Epidermal melanocyte (primary cell): ENCODE measurements around the gene THSD4.
"Not testable (repeated sequence)": the region's sequence is repeated elsewhere in the genome, so short reads cannot be mapped to it uniquely, and the experiment has no call there.

Experiments used
- DNase-seq: peaks from one replicate; pipeline ENCODE4 v3.0.0; 2011; ENCODE audit warnings: low spot score; ENCODE audit not compliant: insufficient read length

The THSD4 gene

GRCh38 chr15:71346464-71346863 is 231.2 kb downstream of the THSD4 start:
- DNase-seq: no peak

DNA sequence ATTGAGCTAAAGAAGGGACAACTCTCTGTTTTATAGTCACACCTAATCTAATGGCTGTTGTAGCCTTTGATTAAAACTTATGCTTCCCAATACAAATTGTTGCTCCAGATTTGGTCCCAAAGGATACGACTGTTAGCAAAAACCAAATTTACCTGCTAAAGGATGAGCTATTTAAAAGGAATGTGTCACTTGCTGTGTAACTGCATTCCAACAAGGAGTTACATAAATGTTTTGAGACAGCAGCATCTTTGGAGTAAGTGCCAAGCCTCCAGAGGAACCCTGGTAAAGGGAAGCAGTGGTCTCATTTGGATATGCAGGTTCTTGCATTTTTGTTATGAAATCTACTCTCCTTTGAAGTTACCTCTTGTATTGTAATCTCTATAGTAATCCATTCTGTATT is 233.3 kb downstream of the THSD4 start:
- no peak for DNase-seq

- no peak for DNase-seq
These were observed 234.1 kb downstream of the THSD4 start for GRCh38 chr15:71349336-71349735.

DNA sequence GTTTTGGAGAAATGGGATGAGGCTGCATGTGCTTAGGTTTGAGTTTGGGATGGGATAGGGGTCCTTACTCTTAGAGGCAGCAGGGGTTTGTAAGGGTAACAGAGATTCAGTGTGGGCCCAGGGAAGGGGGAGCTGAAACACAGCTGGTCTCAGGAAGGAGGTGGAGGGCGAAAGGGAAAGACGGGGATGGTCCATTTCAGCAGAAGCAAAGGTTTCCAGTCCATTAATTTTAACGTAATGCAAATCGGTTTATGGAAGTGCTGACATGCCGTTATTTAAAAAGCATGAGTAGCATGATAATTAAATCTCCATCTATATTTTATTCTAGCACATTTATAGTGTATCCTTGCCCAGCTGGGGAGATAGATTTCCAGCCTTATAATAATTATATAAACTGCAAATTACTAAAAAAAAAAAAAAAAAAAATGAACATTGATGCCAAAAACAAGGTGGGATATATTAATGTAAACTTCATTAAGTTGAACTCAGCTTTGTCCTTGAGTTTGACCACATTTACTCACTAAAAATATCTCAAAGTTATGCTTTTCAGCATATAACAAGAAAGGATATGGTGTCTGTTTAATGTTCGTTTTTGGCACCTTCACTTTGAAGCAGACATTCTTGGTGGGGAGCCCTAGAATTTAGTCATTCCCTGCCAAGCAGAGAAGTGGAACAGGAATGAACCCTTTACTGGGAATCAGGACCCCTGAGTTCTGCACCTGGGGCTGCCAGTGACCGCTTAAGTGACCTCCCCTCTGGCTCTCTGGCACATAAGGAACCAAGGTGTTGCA is 234.7 kb downstream of the THSD4 start:
- DNase-seq: no peak

DNA sequence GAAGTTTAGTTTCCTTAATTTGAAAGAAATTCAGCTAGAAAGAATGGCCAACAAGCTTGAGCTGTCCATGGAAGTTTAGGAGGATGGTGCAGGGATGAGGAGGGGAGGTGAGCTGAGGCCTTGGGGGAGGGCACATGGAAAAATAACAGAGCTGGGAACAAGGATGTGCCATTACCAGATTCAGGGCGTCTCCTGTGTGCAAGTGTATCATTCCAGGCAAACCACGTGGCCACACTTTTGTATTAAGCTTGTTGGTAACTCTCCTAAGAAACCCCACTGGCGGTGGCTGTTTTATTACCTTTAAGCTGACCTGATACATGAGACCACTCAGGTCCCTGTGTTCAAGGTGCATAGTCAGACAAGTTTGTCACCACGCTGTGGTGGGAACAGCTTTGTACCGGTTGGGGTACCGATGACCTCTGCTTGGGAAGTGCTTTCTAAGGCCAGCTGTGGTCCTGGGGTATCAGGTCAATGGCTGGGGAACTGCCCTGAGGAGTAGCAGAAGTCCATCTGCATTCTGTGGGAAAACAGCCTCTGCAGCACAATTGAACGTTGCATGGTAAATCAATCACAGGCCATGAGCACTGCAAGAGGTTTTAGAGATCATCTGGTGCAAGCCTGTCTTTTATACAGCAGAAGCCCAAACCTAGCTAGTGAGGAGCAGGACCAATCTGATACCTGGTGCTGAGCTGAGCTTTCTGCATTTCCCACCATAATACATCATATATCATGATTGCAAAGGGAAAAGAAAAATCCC is 235.5 kb downstream of the THSD4 start:
- DNase-seq: no peak

DNA sequence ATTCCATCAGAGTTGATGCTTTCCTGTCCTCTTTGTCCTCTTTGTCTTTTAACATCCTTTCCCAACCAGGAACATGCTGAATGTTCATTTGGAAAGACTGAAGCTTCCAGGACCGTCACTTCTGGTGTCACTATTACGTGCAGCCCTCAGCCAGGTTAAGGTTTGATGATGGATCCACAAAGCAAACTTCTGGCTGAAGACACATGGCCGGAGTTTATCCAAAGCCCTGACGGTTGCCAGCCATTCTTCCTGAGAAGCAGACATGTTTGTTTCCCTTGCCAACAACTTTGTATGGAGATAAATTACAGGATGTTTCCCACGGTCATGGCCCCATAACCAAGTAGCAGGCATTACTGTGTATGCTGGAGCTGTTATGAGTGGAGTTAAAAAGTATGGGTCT is 236.9 kb downstream of the THSD4 start:
- no peak for DNase-seq

GRCh38 chr15:71352765-71353164 is 237.5 kb downstream of the THSD4 start:
- DNase-seq: no peak

- DNase-seq: no peak
These were observed 237.9 kb downstream of the THSD4 start for GRCh38 chr15:71353171-71353570.

GRCh38 chr15:71355268-71355667 is 240.0 kb downstream of the THSD4 start:
- DNase-seq: no peak

DNA sequence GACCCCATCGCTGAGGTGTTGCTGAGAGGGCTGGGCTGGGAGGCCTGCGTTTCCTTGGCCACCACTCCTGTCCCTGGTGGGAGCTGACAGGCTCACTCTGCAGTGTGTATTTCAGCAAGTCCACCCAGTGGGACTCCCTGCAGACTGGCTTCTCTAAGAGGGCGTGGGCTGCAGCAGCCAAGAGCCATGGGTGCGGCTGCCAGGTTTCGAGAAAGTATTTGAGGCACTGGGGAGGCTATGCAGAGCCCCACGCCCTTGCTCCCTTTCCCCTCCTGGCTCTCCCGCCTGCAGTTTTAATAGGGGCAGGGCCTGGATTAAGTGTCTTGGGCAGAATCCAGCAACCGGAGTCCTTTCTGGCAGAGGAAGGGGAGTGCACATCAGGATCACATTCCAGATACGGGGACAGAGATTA is 242.1 kb downstream of the THSD4 start:
- no peak for DNase-seq

DNA sequence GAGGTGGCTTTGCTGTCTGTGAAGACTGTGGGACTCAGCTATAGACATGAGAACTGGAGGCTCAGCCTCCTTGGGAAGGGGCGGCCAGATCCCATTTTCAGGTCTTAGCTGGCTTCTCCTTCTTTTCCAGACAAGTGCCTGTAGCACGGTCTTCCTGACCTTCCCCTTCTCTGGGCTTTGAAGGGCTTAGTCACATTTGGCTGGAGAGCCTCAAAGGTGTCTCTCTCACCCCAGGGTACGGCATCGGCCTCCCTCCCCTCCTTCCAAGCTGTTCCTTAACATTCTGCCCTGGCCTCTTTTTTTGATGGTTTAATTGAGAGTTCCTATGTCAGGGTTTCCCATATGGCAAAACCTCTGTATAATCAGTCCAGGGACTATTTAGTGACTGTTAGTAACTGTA is 242.7 kb downstream of the THSD4 start:
- DNase-seq: no peak

GRCh38 chr15:71359246-71359645 is 244.0 kb downstream of the THSD4 start:
- no peak for DNase-seq

DNA sequence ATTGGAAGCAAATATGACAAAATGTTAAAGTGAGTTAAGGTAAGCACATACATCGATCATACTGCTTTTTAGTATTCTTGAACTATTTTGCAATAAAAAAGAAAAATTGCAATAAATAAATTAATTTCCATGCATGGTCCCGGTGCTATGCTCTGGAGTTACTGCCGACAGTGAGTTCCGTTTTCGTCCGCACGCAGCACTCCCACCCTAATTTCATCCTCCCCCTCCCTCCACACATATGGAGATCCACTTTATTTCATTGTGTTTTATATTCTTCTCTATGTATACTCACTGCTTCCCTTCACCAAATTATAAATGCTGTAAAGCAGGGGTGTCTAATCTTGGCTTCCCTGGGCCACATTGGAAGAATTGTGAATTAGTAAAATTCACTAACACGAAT is 247.3 kb downstream of the THSD4 start:
- no peak for DNase-seq

DNA sequence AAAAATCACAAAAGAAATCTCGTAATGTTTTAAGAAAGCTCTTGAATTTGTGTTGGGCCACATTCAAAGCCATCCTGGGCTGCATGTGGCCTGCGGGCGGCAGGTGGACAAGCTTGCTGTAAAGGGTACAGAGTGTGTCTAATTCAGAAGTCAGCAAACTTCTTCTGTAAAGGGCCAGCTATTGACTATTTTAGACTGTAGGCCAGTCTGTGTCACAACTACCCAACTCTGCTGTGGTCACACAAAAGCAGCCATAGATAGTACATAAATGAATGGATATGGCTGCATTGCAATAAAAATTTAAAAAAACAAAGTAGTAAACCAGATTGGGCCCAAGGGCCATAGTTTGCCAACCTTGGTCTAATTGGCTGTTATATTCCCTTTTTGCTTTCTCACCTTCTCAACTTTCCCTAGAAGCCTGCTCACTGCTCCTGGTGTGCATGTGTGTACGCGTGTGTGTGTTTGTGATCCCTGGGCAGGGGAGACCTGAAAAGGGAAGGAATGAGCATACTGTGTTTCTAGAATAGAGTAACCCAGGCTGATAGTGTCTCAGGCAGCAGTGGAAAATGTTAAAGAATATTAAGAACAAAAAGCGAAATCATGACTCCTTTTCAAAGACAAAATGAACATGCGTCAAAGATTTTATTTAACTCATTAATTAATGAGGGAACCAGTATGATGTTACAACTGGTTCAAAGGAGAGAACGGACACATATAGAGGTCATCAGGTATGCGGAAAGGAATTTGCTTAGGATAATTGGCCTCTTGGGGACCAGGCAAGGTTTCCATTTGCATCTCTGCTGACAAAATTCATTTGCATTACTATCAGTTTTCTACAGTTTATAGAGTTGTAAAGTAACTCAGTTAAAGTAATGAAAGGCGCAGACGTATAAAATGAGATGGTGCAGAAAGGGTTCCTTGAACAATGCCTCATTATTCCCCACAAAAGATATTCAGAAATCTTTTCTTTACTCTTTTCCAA is 248.0 kb downstream of the THSD4 start:
- no peak for DNase-seq

- no peak for DNase-seq
These were observed 248.9 kb downstream of the THSD4 start for GRCh38 chr15:71364117-71364584.

- no peak for DNase-seq
These were observed 251.3 kb downstream of the THSD4 start for GRCh38 chr15:71366522-71366921.

DNA sequence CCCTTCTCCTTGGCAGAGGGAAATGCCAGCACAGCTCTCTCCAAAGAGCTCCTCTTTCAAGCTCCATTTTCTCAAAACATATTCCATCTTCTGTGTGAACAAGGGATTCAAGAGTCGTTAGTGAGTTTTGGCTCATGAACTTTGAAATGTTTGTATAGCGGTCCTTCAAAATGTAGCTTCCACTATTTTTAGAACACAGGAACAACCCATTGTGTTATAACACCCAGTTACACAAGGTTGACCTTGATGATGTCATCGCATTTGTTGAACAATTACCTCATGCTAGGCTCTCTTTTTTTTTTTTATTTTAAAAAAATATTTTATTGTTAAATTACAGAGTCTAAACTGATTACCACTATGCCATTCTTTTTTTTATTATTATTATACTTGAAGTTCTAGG is 251.7 kb downstream of the THSD4 start:
- DNase-seq: no peak

GRCh38 chr15:71367737-71368136 is 252.5 kb downstream of the THSD4 start:
- DNase-seq: not testable (repeated sequence)

DNA sequence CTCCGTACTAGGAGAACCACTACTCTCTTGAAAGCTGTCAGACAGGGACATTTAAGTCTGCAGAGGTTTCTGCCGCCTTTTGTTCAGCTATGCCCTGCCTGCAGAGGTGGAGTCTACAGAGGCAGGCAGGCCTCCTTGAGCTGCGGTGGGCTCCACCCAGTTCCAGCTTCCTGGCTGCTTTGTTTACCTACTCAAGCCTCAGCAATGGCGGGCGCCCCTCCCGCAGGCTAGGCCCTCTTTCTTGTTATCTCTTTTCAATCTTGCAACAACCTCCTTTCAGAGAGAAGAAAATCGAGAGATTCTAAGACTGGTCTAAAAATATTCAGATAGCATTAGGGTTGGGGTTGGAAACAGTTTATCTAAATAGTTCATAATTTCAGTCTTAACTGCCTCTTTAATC is 257.5 kb downstream of the THSD4 start:
- DNase-seq: not testable (repeated sequence)

DNA sequence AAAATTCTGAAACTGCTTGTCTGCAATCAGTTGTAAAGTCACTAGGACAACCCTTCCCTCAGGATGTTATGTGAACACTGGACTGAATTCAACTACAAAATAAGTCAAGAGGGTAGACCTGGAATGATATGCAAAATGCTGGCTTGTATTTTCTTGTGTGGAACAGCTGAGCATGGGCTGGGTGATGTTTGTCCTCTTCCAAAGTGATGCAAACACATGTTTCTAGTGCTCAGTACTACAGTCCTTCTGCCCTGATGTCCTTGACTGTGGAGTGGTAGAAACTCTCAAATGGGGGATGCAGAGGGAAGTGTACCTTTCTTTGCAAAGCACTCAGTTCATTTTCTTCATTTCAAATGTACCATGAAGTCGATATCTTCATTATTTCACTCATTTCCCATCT is 258.6 kb downstream of the THSD4 start:
- DNase-seq: no peak

DNA sequence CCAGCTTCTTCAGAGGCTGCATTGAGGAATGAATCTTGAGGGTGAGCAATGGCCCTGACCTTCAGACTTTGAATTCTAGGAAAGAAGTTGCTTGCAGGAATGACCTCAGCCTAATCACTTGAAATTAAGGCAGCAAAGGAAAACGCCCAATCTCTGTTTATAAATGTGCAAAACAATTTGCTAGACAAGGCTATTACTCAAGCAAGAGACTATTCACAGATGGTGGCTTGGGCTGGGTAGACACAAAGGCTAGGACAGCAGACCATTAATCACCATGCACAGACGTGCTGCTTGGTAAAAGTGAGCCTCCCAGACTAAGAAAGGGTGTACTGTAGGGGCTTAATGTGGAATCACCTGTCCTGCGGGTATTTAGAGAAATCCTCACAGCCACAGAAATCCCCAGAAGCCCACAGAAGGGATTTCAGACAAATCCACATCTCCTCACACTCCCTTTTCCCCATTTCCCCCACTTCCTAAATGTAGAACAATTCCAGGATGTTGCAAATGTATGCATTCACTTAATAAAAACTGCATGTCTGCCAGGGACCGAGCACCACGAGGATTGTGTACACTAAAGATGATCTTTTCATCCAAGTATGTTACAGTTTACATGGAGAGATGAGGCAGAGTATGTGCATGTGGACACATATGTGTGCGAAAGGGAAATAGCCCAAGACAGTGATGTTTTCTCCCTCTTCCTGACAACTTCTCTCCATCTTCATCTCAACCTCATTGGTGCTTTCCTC is 259.5 kb downstream of the THSD4 start:
- peak; percentile 26 for DNase-seq
